ENCODE measurements around the gene ZFYVE9.

- no peak for TF ChIP-seq CTCF (IDR thresholded peaks at IDR 0.05)
- no peak for TF ChIP-seq POLR2A (IDR thresholded peaks at IDR 0.05)
- TF ChIP-seq POLR2AphosphoS5 (IDR thresholded peaks at IDR 0.05) = no peak
Measured at GRCh38 chr1:52385376-52385775, 243.5 kb downstream of the ZFYVE9 start.

Data from transverse colon (tissue), 4 donors.